Measurements from ENCODE around the gene ADORA3. TPM values are rescaled to one million over a fixed set of nuclear protein-coding genes. Genes with fewer than 3 reads are reported as not detected.
"Not testable (repeated sequence)": the region's sequence is repeated elsewhere in the genome, so short reads cannot be mapped to it uniquely, and the experiment has no call there.

The ADORA3 gene
- 10 to 100 TPM in 2 of 4 donors, 1 to 10 TPM in 2; 5.3 to 17.5 (median 9.9) TPM for total RNA-seq

- peak within 1 kb of the TSS in 1 of 4 donors; percentile 25 for H3K4me3 ChIP-seq
- peak within 1 kb of the TSS in 3 of 4 donors; percentile 43 to 97 (median 70) for H3K27ac ChIP-seq
- H3K27me3 ChIP-seq, result no peaks in the 10 kb centered on the region
- no peaks in the 10 kb centered on the region for H3K9me3 ChIP-seq
- WGBS, 2 donors, result 80 to 83% methylated on average over 4 of the region's 4 CpGs
- no peak for DNase-seq (ENCODE audit: low spot score in 2 of 2)
- H3K4me1 ChIP-seq, result peaks cover 0 to 29% (median 22%) of the 10 kb centered on the region in 4 donors
- no peaks in the 10 kb centered on the region for H3K36me3 ChIP-seq
- TF ChIP-seq POLR2A (IDR thresholded peaks at IDR 0.05) (peak in 1 of 2 donors; percentile 31), CTCF (IDR thresholded peaks at IDR 0.05) (no peak), EP300 (IDR thresholded peaks at IDR 0.05) (peak in 1 of 2 donors; percentile 34)
Observed at GRCh38 chr1:111503585-111504060, at the start of gene ADORA3, which contains the start of gene TMIGD3. TSS of gene ADORA3 (minus strand) at chr1:111503633. CDS start at chr1:111503354, 279 bp downstream. TSS of gene TMIGD3 (minus strand) at chr1:111503633. CDS start at chr1:111503354, 279 bp downstream.

- WGBS, 2 donors, result 83 to 88% methylated on average over 3 of the region's 3 CpGs
- H3K36me3 ChIP-seq, result no peaks in the 10 kb centered on the region
- no peaks in the 10 kb centered on the region for H3K27me3 ChIP-seq
- TF ChIP-seq CTCF (IDR thresholded peaks at IDR 0.05) (no peak), EP300 (IDR thresholded peaks at IDR 0.05) (no peak), POLR2A (IDR thresholded peaks at IDR 0.05) (no peak)
- DNase-seq (ENCODE audit: low spot score in 2 of 2), result no peak
- H3K4me1 ChIP-seq, result no peaks in the 10 kb centered on the region
- H3K4me3 ChIP-seq, result no peak overlapping the region
- no peak overlapping the region for H3K27ac ChIP-seq
- H3K9me3 ChIP-seq, result no peaks in the 10 kb centered on the region
Observed at GRCh38 chr1:111553196-111553595, 49.8 kb upstream of the ADORA3 start.

- no peak overlapping the region for H3K27ac ChIP-seq
- TF ChIP-seq POLR2A (IDR thresholded peaks at IDR 0.05) (no peak), CTCF (IDR thresholded peaks at IDR 0.05) (no peak), EP300 (IDR thresholded peaks at IDR 0.05) (no peak)
- H3K4me3 ChIP-seq, result no peak overlapping the region
- no peaks in the 10 kb centered on the region for H3K36me3 ChIP-seq
- H3K4me1 ChIP-seq, result no peaks in the 10 kb centered on the region
- no peak for DNase-seq (ENCODE audit: low spot score in 2 of 2)
- H3K9me3 ChIP-seq, result no peaks in the 10 kb centered on the region
- no peaks in the 10 kb centered on the region for H3K27me3 ChIP-seq
Observed at GRCh38 chr1:111552587-111552986, 49.2 kb upstream of the ADORA3 start.

DNA sequence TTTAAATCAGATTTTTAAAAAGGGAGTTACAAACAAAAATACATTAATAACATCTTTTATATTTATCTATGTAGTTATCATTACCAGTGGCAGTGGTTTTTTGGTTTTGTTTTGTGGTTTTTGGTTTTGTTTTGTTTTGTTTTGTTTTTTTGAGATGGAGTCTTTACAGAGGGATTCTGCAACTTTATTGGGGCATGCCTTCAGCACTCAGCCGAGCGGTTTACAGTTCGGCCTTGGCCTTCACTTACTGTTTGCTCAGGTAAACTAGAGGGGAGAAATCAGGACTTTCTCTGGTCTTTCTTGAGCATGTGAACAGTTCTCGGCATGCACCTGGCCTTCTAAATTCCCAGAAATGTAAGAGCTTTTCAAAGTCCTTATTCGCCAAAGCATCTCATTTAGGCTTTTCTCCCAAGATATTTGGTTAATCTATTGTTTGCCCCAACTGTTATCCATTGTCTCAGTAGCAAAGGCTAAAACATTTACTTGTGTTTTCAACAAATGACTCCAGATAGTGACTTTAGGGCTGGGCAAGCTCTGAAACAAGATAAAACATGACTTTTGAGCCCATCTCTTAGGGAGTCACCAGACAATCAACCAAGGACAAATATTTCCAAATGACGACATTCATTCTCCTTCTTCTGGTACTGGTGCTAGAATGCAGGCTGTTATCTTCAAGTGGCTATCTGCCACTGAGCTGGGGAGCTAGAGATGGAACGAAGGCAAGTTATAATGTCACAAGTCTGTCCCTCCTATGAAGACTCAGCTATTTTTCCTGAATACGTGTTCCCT, 48.4 kb upstream of the ADORA3 start:
- H3K27ac ChIP-seq, result no peak overlapping the region

DNA sequence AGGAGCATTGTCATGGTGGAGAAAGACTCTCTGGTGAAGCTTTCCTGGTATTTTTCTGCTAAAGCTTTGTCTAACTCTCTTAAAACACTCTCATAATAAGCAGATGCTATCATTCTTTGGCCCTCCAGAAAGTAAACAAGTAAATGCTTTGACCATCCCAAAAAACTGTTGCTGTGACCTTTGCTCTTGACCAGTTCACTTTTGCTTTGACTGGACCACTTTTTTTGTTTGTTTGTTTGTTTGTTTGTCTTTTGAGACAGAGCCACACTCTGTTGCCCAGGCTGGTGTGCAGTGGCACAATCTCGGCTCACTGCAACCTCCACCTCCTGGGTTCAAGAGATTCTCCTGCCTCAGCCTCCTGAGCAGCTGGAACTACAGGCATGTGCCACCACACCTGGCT, 44.4 kb upstream of the ADORA3 start:
- 63 to 67% methylated on average over 1 of the region's 1 CpG for WGBS, 2 donors
- H3K27me3 ChIP-seq; H3K4me3 ChIP-seq; H3K27ac ChIP-seq; H3K4me1 ChIP-seq; DNase-seq (ENCODE audit: low spot score in 2 of 2); H3K9me3 ChIP-seq; H3K36me3 ChIP-seq: not testable (repeated sequence)

More for the DNA sequence above, 48.4 kb upstream of the ADORA3 start:
- no peak overlapping the region for H3K4me3 ChIP-seq
- no peaks in the 10 kb centered on the region for H3K36me3 ChIP-seq
- H3K27me3 ChIP-seq, result no peaks in the 10 kb centered on the region
- no peaks in the 10 kb centered on the region for H3K9me3 ChIP-seq
- no peak for DNase-seq (ENCODE audit: low spot score in 2 of 2)
- WGBS, 2 donors, result 78 to 89% methylated on average over 8 of the region's 8 CpGs
- TF ChIP-seq POLR2A (IDR thresholded peaks at IDR 0.05) (no peak), EP300 (IDR thresholded peaks at IDR 0.05) (no peak), CTCF (IDR thresholded peaks at IDR 0.05) (no peak)
- no peaks in the 10 kb centered on the region for H3K4me1 ChIP-seq
